Measurements from ENCODE around the gene KIF26B. TPM values are rescaled to one million over a fixed set of nuclear protein-coding genes. Genes with fewer than 3 reads are reported as not detected.

Gene KIF26B
- total RNA-seq, 1 experiment from 2014 or later: 0.04 TPM

DNA sequence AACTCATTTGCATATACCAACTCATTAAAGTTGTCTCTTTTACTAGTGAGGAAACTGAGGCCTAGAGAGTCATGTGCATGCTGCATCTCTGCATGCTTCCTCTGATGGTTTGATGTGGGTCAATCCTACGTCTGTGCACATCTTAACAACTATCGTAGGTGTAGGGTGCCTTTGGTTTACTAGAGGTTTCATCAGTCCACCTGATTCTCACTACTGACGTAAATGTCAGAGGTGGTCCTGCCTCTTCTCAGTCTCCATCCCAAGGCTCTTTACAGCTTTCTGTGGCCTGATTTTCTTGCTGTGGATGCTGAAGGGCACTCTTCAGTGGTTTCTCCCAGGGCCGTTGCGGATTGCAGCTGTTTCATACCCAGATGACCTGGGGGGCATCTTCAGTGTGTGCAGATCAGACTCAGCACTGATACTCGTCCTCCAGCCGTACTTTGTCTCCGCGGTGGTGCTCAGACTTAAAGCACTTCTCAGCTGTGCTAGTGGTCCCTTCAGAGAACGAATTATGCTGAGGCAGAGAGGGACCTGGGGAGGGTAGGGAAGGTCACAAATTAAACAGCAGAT, 407.0 kb downstream of the KIF26B start:
- Histone ChIP-seq H2AFZ (ENCODE audit: low read length) (no peak overlapping the region), H3K4me2 (ENCODE audit: low read length) (no peak overlapping the region), H3K27ac (ENCODE audit: low read length) (no peak overlapping the region), H3K36me3 (ENCODE audit: low read depth, low read length) (no peaks in the 10 kb centered on the region), H3K9me3 (ENCODE audit: low read length) (no peaks in the 10 kb centered on the region), H3K9ac (ENCODE audit: low read length) (no peak overlapping the region), H3F3A (ENCODE audit: low read length, unreplicated experiment) (no peaks in the 10 kb centered on the region), H3K79me2 (ENCODE audit: low read length) (no peaks in the 10 kb centered on the region), H3K4me3 (ENCODE audit: low read length) (no peak overlapping the region), H3K27me3 (ENCODE audit: low read length) (peaks cover 95% of the 10 kb centered on the region), H3K9me2 (replicated peaks; ENCODE audit: low read length) (no peaks in the 10 kb centered on the region), H3K4me1 (ENCODE audit: insufficient read depth, low read length) (no peaks in the 10 kb centered on the region), H4K20me1 (ENCODE audit: low read length) (no peaks in the 10 kb centered on the region)
- ChIA-PET CTCF (no interaction called here), POLR2A (ENCODE audit: unreplicated experiment) (interaction anchor here (0.6 kb wide), 1 partner anchor 13 kb away, joined by 3 read pairs; no protein-coding TSS in a partner anchor)
- TF ChIP-seq EZH2 (IDR thresholded peaks at IDR 0.05; ENCODE audit: low read length, unreplicated experiment) (no peak), EZH2phosphoT487 (IDR thresholded peaks at IDR 0.05; ENCODE audit: borderline replicate concordance, low read length) (no peak)
- TF ChIP-seq, protein P1, sequence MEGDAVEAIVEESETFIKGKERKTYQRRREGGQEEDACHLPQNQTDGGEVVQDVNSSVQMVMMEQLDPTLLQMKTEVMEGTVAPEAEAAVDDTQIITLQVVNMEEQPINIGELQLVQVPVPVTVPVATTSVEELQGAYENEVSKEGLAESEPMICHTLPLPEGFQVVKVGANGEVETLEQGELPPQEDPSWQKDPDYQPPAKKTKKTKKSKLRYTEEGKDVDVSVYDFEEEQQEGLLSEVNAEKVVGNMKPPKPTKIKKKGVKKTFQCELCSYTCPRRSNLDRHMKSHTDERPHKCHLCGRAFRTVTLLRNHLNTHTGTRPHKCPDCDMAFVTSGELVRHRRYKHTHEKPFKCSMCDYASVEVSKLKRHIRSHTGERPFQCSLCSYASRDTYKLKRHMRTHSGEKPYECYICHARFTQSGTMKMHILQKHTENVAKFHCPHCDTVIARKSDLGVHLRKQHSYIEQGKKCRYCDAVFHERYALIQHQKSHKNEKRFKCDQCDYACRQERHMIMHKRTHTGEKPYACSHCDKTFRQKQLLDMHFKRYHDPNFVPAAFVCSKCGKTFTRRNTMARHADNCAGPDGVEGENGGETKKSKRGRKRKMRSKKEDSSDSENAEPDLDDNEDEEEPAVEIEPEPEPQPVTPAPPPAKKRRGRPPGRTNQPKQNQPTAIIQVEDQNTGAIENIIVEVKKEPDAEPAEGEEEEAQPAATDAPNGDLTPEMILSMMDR (conservative IDR thresholded peaks at IDR 0.05; ENCODE audit: low read depth, low read length): no peak
- no TSS peak for BruUV-seq (replicated peaks)
- intact Hi-C loops (cut with micrococcal nuclease): no loop called here
- no peak for ATAC-seq
- no peak for DNase-seq

DNA sequence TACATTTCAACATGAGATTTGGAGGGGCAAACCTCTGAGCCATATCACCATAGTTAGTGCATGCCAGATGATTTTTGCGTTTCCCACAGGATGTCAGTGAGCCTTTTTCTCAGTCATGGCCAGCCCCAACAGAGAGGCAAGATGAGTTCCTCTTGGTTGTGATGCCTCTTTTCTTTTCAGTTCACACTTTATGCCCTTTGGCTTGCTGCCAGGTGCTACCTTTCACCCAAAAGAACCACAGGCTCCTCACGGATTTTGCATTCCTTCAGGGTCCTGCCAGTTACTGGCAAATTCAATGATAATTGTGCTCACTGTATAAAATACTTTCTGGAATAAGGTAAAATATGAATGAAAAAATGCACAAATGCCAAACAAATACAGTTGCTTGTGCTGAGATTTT, 411.3 kb downstream of the KIF26B start:
- Histone ChIP-seq H3K79me2 (ENCODE audit: low read length) (no peaks in the 10 kb centered on the region), H2AFZ (ENCODE audit: low read length) (no peak overlapping the region), H3F3A (ENCODE audit: low read length, unreplicated experiment) (no peaks in the 10 kb centered on the region), H3K27me3 (ENCODE audit: low read length) (peaks cover 86% of the 10 kb centered on the region), H4K20me1 (ENCODE audit: low read length) (no peaks in the 10 kb centered on the region), H3K9ac (ENCODE audit: low read length) (no peak overlapping the region), H3K4me3 (ENCODE audit: low read length) (no peak overlapping the region), H3K9me3 (ENCODE audit: low read length) (no peaks in the 10 kb centered on the region), H3K4me2 (ENCODE audit: low read length) (no peak overlapping the region), H3K4me1 (ENCODE audit: insufficient read depth, low read length) (no peaks in the 10 kb centered on the region), H3K36me3 (ENCODE audit: low read depth, low read length) (no peaks in the 10 kb centered on the region), H3K9me2 (replicated peaks; ENCODE audit: low read length) (no peaks in the 10 kb centered on the region), H3K27ac (ENCODE audit: low read length) (no peak overlapping the region)
- ATAC-seq (no peak), DNase-seq (no peak)
- intact Hi-C loops (cut with micrococcal nuclease): no loop called here
- POLR2A ChIA-PET (ENCODE audit: unreplicated experiment): no interaction called here
- CTCF ChIA-PET: no interaction called here
- TF ChIP-seq, protein P1 (conservative IDR thresholded peaks at IDR 0.05; ENCODE audit: low read depth, low read length): no peak
- no peak for TF ChIP-seq EZH2 (IDR thresholded peaks at IDR 0.05; ENCODE audit: low read length, unreplicated experiment)
- no peak for TF ChIP-seq EZH2phosphoT487 (IDR thresholded peaks at IDR 0.05; ENCODE audit: borderline replicate concordance, low read length)
- no TSS peak for BruUV-seq (replicated peaks)

DNA sequence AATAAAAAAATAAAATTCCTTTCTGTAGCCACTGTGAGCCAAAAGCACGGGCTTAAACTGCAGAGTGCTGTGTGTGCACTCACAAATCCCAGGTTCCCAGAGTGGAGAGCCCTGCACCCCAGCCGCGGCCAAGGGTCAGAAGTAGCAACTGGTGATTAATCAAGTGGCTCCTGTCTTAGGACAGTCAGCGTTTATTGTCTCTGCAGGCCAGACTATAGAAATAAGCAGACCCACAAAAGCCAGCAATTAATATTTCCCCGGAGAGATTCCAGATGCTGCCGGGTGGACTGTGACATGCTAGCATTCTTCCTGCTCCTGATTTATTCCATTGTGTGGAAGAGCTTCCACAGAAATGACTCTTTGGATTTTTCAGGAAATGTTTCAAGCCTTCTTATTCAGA, 412.2 kb downstream of the KIF26B start:
- Histone ChIP-seq H3K27ac (ENCODE audit: low read length) (no peak overlapping the region), H3F3A (ENCODE audit: low read length, unreplicated experiment) (no peaks in the 10 kb centered on the region), H3K4me1 (ENCODE audit: insufficient read depth, low read length) (no peaks in the 10 kb centered on the region), H3K4me2 (ENCODE audit: low read length) (no peak overlapping the region), H3K9me3 (ENCODE audit: low read length) (no peaks in the 10 kb centered on the region), H3K27me3 (ENCODE audit: low read length) (peaks cover 86% of the 10 kb centered on the region), H2AFZ (ENCODE audit: low read length) (no peak overlapping the region), H3K4me3 (ENCODE audit: low read length) (no peak overlapping the region), H3K9me2 (replicated peaks; ENCODE audit: low read length) (no peaks in the 10 kb centered on the region), H3K79me2 (ENCODE audit: low read length) (no peaks in the 10 kb centered on the region), H3K36me3 (ENCODE audit: low read depth, low read length) (no peaks in the 10 kb centered on the region), H3K9ac (ENCODE audit: low read length) (no peak overlapping the region), H4K20me1 (ENCODE audit: low read length) (no peaks in the 10 kb centered on the region)
- CTCF ChIA-PET: no interaction called here
- ATAC-seq: no peak
- intact Hi-C loops (cut with micrococcal nuclease): no loop called here
- BruUV-seq (replicated peaks): no TSS peak
- POLR2A ChIA-PET (ENCODE audit: unreplicated experiment): interaction anchor here (0.7 kb wide), 1 partner anchor 191 kb away, joined by 5 read pairs; no protein-coding TSS in a partner anchor
- no peak for DNase-seq
- no peak for TF ChIP-seq EZH2phosphoT487 (IDR thresholded peaks at IDR 0.05; ENCODE audit: borderline replicate concordance, low read length)
- TF ChIP-seq, protein P1 (conservative IDR thresholded peaks at IDR 0.05; ENCODE audit: low read depth, low read length): no peak
- no peak for TF ChIP-seq EZH2 (IDR thresholded peaks at IDR 0.05; ENCODE audit: low read length, unreplicated experiment)
